GM21381 (cell line): ENCODE data around the gene BRD2.

Experiments used
- ATAC-seq: cut with Tn5 transposase; IDR thresholded peaks from one replicate; pipeline ENCODE4 v1.9.1; 2021; ENCODE audit warnings: mild to moderate bottlenecking, moderate library complexity; ENCODE audit not compliant: unreplicated experiment

The BRD2 gene

GRCh38 chr6:32971242-32971580 is 2.8 kb downstream of the BRD2 start:
- no peak for ATAC-seq

- ATAC-seq, result peak; percentile 40
Observed at GRCh38 chr6:32971581-32972352, 3.4 kb downstream of the BRD2 start.

DNA sequence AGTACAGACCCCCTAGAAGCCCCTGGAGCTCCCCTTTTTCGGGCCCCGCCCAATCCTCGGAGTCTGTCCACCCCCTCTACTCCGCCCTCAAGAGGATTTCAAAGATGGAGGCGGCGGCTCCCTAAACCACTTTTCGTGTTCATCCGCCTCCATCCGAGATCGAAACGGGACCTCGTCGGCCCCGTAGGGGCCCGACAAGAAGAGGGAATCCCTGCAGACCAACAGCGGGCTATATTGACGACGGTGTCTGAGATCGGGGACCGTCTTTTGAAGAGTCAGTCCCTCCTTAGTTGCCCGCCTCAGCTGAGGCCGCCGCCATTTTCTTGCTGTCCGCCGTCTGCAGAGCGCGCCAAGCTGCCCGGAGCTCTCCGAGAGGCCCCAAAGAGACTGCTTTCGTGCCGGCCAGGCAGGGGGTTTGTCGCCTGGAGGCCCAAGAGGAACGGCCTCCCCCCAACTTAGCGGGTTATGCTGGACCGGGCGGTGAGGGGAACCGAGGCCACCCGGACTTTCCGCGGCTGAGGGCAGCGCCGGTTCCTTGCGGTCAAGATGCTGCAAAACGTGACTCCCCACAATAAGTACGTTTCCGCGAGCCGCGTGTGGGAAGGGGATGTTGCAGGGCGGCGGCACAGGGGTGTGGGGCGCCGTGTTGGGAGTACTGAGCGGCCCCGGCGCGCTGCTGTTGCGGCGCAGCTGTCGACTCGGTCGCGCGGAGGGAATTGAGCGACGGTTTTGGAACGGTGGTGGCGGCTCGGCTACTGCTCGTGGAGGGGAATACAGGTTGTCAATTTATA is 4.2 kb downstream of the BRD2 start:
- no peak for ATAC-seq

DNA sequence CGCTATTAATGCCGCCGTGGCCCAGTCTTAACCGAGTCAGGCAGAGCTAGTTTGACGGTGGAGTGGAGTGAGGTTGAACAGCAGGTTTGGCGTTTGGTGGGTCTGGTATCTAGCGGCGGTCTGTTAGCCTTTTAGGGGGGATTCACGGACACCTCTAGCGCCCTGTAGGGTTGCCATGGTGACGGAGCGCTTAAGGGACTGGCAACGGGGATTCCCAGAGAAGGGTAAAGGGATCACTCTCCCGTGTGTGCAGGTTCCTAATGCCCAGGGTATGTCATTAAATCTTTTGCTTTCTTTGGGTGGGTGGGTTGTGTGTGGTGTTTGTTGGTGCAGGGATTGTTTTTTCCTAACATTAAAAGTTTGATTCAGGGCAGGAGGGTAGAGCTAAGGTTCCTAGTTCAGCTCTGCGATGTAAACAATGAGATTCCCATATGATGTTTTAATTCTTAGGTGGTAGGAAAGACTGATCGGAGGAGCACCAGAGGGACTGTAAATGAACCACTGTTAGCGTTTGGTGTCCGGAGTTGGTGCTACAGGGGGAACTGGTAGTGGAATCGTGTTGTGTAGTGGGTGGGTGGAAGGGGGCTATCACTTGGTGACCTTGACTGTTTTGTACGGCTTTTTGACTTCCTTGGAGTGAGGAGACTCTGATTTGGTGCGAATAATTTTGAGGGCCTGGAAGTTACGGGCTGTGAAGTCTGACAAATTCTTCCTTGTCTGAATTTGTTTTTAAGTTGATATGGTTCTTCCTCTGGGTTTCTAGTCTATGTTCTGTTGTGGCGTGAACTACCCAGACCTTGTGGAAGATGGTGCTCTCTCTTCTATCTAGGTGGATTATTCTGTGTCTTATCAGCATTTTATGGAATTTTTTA is 5.0 kb downstream of the BRD2 start:
- no peak for ATAC-seq

GRCh38 chr6:32974016-32974333 is 5.6 kb downstream of the BRD2 start:
- no peak for ATAC-seq

DNA sequence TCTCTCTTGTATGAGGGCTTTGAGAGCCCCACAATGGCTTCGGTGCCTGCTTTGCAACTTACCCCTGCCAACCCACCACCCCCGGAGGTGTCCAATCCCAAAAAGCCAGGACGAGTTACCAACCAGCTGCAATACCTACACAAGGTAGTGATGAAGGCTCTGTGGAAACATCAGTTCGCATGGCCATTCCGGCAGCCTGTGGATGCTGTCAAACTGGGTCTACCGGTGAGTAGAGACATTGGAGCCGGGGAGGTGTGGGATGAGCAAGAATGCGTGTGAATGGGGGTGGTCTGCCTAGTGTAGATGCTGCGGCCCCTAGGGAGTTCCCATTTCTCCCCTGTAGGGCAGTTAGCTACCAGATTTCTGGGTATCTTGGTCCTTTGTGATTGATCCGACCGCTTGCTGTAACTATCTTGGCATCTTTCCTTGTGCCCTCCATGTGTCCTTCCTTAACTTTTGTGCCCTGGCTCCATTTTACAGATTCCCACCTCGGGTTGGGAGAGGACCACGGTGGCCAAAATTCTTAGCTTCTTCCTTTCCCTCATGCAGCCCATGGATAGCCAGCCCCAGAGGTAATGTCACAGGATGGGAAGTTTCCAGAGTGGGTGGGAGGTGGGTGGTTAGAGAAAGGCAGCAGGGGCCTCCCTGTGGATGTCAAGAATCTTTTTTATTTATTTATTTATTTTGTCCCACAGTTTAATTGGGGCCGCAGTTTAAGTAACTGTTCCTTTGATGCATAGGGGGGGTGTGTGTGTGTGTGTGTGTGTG is 6.3 kb downstream of the BRD2 start:
- ATAC-seq, result no peak

DNA sequence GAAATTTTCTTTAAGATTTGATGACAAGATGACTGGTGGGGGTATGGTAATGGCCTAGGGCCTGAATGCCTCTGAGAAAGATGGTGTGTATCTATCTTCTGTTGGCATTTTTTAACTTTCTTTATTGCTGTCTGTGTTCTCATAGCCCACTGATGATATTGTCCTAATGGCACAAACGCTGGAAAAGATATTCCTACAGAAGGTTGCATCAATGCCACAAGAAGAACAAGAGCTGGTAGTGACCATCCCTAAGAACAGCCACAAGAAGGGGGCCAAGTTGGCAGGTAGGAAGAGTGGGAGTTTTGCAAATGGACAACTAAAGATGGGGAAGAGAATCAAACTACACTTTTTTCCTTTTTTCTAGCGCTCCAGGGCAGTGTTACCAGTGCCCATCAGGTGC is 7.5 kb downstream of the BRD2 start:
- no peak for ATAC-seq

GRCh38 chr6:32976334-32977069 is 8.1 kb downstream of the BRD2 start:
- no peak for ATAC-seq

DNA sequence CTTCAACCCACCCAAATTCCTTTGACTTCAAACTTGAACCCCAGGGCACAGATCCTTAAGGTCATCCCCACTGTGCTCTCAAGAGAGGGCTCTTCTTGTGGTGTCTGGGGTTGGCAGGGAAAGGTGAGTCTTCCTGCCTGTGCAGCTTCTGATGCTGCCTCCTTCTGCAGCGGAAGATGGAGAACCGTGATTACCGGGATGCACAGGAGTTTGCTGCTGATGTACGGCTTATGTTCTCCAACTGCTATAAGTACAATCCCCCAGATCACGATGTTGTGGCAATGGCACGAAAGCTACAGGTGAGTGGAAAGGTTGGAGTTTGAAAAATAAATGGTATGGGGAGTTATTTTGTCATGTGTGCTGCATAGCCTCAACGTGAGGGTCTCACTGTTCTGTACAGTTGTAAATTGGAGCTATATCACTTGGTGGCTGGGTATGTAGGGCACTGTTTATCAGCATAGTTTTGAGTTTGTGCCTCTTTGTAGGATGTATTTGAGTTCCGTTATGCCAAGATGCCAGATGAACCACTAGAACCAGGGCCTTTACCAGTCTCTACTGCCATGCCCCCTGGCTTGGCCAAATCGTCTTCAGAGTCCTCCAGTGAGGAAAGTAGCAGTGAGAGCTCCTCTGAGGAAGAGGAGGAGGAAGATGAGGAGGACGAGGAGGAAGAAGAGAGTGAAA is 9.0 kb downstream of the BRD2 start:
- ATAC-seq, result no peak

GRCh38 chr6:32977953-32978324 is 9.5 kb downstream of the BRD2 start:
- no peak for ATAC-seq

DNA sequence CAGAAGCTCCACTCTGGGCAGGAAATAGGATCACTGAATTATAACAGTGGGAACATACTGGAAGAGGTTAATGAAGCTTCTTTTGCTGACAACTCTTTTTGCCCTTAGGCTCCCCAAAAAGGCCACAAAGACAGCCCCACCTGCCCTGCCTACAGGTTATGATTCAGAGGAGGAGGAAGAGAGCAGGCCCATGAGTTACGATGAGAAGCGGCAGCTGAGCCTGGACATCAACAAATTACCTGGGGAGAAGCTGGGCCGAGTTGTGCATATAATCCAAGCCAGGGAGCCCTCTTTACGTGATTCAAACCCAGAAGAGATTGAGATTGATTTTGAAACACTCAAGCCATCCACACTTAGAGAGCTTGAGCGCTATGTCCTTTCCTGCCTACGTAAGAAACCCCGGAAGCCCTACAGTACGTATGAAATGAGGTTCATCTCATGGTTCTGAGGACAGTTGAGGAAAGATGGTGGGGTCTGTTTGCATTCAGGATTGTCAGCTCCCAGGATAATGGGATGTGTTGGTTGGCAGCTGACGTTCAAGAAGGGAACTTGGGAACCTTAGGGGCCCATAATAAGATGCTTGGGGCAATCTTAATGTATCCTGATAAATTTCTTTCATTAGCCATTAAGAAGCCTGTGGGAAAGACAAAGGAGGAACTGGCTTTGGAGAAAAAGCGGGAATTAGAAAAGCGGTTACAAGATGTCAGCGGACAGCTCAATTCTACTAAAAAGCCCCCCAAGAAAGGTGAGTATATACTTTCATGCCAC is 11.5 kb downstream of the BRD2 start:
- no peak for ATAC-seq

DNA sequence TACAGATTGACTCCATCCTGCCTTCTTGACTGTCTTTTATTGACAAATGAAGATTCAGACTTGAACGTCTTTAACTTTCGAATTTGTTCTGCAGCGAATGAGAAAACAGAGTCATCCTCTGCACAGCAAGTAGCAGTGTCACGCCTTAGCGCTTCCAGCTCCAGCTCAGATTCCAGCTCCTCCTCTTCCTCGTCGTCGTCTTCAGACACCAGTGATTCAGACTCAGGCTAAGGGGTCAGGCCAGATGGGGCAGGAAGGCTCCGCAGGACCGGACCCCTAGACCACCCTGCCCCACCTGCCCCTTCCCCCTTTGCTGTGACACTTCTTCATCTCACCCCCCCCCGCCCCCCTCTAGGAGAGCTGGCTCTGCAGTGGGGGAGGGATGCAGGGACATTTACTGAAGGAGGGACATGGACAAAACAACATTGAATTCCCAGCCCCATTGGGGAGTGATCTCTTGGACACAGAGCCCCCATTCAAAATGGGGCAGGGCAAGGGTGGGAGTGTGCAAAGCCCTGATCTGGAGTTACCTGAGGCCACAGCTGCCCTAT is 12.2 kb downstream of the BRD2 start:
- ATAC-seq, result no peak

- ATAC-seq, result no peak
Observed at GRCh38 chr6:32982084-32982701, 13.8 kb downstream of the BRD2 start.

DNA sequence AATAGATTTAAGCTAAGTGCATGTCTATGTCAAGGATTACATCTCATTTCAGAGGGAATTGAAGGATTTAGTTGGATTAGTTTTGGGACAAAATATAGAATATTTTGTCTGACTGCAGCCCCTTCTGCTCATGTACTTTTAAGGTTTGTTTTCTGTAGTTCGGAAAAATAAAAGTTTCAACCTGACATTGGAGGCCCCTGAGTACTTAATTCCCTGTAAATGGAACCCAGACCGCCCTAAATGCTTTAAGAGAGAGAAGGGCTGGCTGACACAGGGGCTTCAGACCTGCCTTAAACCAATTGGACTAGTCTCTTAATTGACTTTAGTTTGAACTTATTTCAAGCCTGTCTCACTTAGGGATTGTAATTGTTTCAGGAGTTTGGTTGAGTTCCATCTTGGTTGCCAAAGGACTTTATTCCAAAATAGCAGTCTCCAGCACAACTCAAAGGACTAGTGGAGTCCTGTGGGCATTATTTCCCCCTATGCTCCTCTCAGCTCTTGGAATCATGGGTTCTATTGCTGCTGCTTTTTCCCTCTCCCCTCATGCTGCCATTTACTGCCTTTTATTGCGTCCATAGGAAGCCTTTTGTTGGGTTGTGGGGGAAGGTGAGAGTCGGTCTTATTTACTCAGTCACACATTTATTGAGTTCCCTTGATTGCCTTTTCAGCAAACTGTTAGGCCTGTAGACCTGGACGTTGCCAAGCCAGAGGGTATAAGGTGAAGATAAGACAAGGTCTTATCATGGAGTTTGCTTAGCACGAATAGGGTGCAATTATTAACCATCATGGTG is 14.5 kb downstream of the BRD2 start:
- ATAC-seq, result no peak

GRCh38 chr6:32983493-32983848 is 15.1 kb downstream of the BRD2 start:
- no peak for ATAC-seq

GRCh38 chr6:32983964-32984621 is 15.7 kb downstream of the BRD2 start:
- ATAC-seq, result peak; percentile 12
